Measurements from ENCODE around the gene CCN5.

Gene CCN5

GRCh38 chr20:44716309-44717106, 1.3 kb downstream of the CCN5 start:
- TF ChIP-seq YY1 (IDR thresholded peaks at IDR 0.05; ENCODE audit: low read depth) = no peak
- no peak for TF ChIP-seq NFIC (IDR thresholded peaks at IDR 0.05)
- no peak for TF ChIP-seq EGR1 (IDR thresholded peaks at IDR 0.05)
- no peak for TF ChIP-seq USF1 (IDR thresholded peaks at IDR 0.05)
- no peak for TF ChIP-seq RAD21 (IDR thresholded peaks at IDR 0.05; ENCODE audit: low read depth)
- no peak for TF ChIP-seq TEAD4 (IDR thresholded peaks at IDR 0.05)
- no peak for TF ChIP-seq FOXM1 (IDR thresholded peaks at IDR 0.05; ENCODE audit: borderline replicate concordance, low read depth)
- TF ChIP-seq ZBTB7A (IDR thresholded peaks at IDR 0.05; ENCODE audit: low read depth) = no peak
- no peak for TF ChIP-seq EP300 (IDR thresholded peaks at IDR 0.05; ENCODE audit: borderline replicate concordance)
- no peak for TF ChIP-seq TAF1 (IDR thresholded peaks at IDR 0.05; ENCODE audit: low read depth)
- TF ChIP-seq MAX (IDR thresholded peaks at IDR 0.05) = no peak
- TF ChIP-seq CEBPB (IDR thresholded peaks at IDR 0.05) = no peak
- no peak for TF ChIP-seq REST (IDR thresholded peaks at IDR 0.05; ENCODE audit: low read depth)
- TF ChIP-seq TCF12 (IDR thresholded peaks at IDR 0.05; ENCODE audit: low read depth) = no peak
- TF ChIP-seq CREB1 (IDR thresholded peaks at IDR 0.05; ENCODE audit: low read depth) = no peak

DNA sequence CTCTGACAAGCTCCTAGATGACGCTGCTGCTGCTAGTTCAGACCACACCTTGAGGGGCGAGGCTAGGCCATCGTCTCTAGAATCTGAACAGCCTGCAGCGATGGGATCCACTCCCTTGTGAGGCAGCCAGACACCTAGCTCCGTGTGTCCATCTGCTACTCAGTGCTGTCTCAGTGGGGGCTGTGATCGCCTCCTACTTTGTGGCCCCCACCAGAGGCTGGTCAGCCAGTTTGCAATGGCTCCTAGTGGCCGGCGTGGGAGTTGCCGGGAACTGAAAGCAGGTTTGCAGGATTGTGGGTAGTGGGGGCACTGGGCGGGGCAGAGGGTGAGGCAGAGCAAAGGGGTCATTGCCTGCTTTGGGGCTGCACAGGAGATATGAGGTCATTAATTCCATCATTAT, 2.8 kb downstream of the CCN5 start:
- TF ChIP-seq TCF12 (IDR thresholded peaks at IDR 0.05; ENCODE audit: low read depth) = no peak
- no peak for TF ChIP-seq ZBTB7A (IDR thresholded peaks at IDR 0.05; ENCODE audit: low read depth)
- no peak for TF ChIP-seq CEBPB (IDR thresholded peaks at IDR 0.05)
- no peak for TF ChIP-seq YY1 (IDR thresholded peaks at IDR 0.05; ENCODE audit: low read depth)
- TF ChIP-seq CREB1 (IDR thresholded peaks at IDR 0.05; ENCODE audit: low read depth) = no peak
- no peak for TF ChIP-seq REST (IDR thresholded peaks at IDR 0.05; ENCODE audit: low read depth)
- no peak for TF ChIP-seq RAD21 (IDR thresholded peaks at IDR 0.05; ENCODE audit: low read depth)
- TF ChIP-seq NFIC (IDR thresholded peaks at IDR 0.05) = no peak
- TF ChIP-seq EP300 (IDR thresholded peaks at IDR 0.05; ENCODE audit: borderline replicate concordance) = no peak
- TF ChIP-seq FOXM1 (IDR thresholded peaks at IDR 0.05; ENCODE audit: borderline replicate concordance, low read depth) = no peak
- TF ChIP-seq EGR1 (IDR thresholded peaks at IDR 0.05) = no peak
- no peak for TF ChIP-seq MAX (IDR thresholded peaks at IDR 0.05)
- no peak for TF ChIP-seq USF1 (IDR thresholded peaks at IDR 0.05)
- TF ChIP-seq TEAD4 (IDR thresholded peaks at IDR 0.05) = no peak
- no peak for TF ChIP-seq TAF1 (IDR thresholded peaks at IDR 0.05; ENCODE audit: low read depth)

DNA sequence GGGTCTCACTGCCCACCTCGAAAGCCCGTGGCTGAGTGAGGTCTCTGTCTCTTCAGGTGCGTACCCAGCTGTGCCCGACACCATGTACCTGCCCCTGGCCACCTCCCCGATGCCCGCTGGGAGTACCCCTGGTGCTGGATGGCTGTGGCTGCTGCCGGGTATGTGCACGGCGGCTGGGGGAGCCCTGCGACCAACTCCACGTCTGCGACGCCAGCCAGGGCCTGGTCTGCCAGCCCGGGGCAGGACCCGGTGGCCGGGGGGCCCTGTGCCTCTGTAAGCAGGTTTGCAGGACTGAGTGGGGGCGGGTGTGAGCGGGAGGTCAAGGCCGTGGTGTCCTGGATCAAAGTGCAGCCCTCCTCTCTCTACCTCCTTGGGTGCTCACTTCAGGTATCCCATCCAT, 4.7 kb downstream of the CCN5 start:
- TF ChIP-seq TAF1 (IDR thresholded peaks at IDR 0.05; ENCODE audit: low read depth) (no peak), REST (IDR thresholded peaks at IDR 0.05; ENCODE audit: low read depth) (no peak), MAX (IDR thresholded peaks at IDR 0.05) (0 out of 2 replicates have a peak, but pooled peaks have one; percentile 0), USF1 (IDR thresholded peaks at IDR 0.05) (no peak), CEBPB (IDR thresholded peaks at IDR 0.05) (no peak)

DNA sequence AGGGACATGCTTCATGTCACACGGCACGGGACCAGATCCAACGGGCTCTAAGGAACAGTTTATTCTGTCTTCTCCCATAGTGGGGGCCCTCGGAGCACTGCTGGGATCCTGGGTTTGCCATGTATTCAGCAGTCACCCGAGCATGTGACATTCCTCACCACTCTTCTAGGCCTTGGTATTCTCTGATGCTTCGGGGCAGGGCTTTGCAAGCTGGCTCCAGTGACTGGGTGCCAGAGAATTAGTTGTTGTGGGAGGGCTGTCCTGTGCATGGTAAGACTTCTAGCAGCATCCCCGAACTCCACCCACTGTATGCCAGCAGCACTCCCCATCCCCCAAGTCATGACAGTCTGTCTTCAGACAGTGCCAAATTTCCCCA, 5.4 kb downstream of the CCN5 start:
- no peak for TF ChIP-seq ZBTB7A (IDR thresholded peaks at IDR 0.05; ENCODE audit: low read depth)
- no peak for TF ChIP-seq REST (IDR thresholded peaks at IDR 0.05; ENCODE audit: low read depth)
- TF ChIP-seq NFIC (IDR thresholded peaks at IDR 0.05) = peak; percentile 46
- TF ChIP-seq TCF12 (IDR thresholded peaks at IDR 0.05; ENCODE audit: low read depth) = 0 out of 2 replicates have a peak, but pooled peaks have one; percentile 9
